ENCODE data around the gene SH3BGR. TPM values are rescaled to one million over a fixed set of nuclear protein-coding genes. Genes with fewer than 3 reads are reported as not detected.

The SH3BGR gene
- total RNA-seq, 2 experiments from 2014 or later = 3.2 to 4.0 TPM

DNA sequence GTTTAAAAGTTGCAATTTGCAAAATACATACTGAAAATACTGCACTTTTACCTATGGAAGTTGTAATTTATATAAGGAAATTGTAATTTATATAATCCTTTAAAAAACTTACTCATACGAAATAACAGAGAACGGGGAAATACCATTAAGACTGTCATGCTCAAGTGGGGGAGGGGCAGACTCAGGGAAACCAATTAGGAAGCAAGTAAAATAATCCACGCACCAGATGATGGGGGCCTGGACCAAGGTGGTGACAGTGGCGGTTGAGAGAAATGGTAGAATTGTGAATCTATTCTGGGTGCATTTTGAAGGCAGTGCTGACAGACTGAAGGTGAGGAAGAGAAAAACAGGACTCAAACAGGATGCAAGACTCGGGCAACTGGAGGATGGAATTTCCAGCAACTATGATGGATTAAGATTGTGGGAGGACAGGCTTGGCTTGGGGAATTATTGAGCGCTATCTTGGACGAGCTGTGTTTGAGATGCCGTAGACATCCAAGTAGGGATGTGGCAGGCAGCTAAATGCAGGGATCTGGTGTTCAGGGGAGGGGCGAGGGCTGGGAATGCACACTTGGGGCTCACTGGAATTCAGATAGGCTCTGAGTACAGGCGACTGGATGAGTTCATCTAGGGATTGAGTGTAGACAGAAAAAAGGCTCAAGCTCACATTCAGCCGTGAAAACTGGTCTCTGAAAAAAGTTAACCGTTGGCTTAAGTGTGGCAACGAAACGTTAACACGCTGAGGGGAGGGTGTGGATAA, 7.2 kb upstream of the SH3BGR start:
- intact Hi-C loops (cut with micrococcal nuclease) = loop anchor here (1.0 to 10.0 kb wide), 6 partner anchors 57 to 710 kb away; partner anchors contain the start of genes HMGN1 and PSMG1
- Mint-ChIP-seq H3K9me3 (no peaks in the 10 kb centered on the region), H3K4me1 (ENCODE audit: low read depth) (peaks cover 23% of the 10 kb centered on the region), H3K27me3 (ENCODE audit: low read depth) (peaks cover 9% of the 10 kb centered on the region), H3K27ac (peak overlapping the region; percentile 79), H3K36me3 (ENCODE audit: low read depth) (no peaks in the 10 kb centered on the region), H3K4me3 (peak overlapping the region; percentile 95)
- CTCF ChIA-PET = interaction anchor here (0.8 to 1.1 kb wide), 2 partner anchors 17 to 64 kb away, joined by 3 to 4 read pairs; a partner anchor contains a TSS
- peak; percentile 11 for DNase-seq

DNA sequence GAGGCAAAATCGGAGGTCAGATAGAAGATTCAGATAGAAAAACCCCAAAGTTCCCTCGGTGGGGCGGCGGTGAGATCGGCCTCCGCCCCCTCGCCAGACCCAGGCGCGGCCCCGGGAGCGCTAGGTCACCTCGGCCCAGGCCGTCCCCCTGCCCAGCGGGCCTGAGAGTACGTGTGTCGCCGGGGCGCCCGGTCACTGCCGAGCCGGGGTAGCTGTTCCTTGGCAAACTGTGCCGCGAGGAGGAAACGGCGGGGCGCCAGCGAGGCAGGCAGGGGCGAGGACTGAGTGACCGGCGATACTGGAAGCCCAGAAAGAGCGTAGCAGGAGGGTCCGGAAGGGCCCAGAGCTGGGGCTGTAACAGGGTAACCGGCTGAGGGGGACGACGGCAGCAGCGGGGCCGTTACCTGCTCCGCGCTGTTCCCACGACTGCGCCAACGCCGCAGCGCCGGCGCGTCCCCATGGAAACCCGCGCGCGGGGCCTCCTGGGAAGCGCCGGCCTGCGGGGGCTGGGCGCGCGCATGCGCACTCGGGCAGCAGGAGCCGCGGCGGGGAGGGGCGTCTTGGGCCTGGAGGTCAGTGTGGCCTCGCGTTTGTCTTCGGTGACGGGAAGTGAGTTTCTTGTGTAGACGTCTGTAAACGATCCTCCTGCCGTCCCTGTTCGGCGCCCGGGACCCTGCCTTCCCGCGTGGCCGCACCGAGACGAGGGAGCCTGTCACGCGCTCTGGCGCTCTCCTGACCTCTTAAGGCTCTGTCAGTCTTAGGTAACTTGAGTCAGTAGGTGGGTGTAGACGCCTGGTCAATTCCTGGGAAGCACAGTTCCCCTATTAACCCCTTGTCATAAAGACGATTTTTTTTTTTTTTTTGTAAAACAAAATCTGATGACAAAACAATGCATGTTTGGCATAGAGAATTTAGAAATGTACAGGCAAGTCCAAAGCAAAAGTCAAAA, 6.2 kb upstream of the SH3BGR start, which contains the start of gene LCA5L:
TSS of gene LCA5L (minus strand) at position 458 of the 949 bp plus-strand sequence. CDS start 17,285 bp downstream, outside the sequence.
- Mint-ChIP-seq H3K4me3 (peak within 1 kb of the TSS; percentile 95), H3K27ac (peak within 1 kb of the TSS; percentile 94), H3K9me3 (no peaks in the 10 kb centered on the region), H3K36me3 (ENCODE audit: low read depth) (no peaks in the 10 kb centered on the region), H3K4me1 (ENCODE audit: low read depth) (peaks cover 23% of the 10 kb centered on the region), H3K27me3 (ENCODE audit: low read depth) (peaks cover 9% of the 10 kb centered on the region)
- intact Hi-C loops (cut with micrococcal nuclease) = loop anchor here (1.0 to 10.0 kb wide), 6 partner anchors 58 to 711 kb away; partner anchors contain the start of genes HMGN1 and PSMG1
- CTCF ChIA-PET = interaction anchor here (0.7 to 1.1 kb wide), 2 partner anchors 16 to 784 kb away, joined by 3 to 4 read pairs; no protein-coding TSS in a partner anchor
- DNase-seq = peak; percentile 86

DNA sequence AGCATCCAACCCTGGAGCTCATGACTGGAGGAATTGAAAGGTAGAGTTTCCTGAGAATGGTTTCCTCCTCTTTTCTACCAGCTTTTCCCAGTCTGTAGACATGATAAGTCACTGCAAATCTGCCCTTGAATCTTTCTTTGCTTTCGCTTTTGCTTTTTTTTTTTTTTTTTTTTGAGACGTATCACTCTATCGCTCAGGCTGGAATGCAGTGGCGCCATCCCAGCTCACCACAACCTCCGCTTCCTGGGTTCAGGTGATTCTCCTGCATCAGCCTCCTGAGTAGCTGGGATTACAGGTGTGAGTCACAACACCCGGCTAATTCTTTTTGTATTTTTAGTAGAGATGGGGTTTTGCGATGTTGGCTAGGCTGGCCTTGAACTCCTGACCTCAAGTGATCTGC, 4.5 kb upstream of the SH3BGR start:
- Mint-ChIP-seq H3K36me3 (ENCODE audit: low read depth) (no peaks in the 10 kb centered on the region), H3K27me3 (ENCODE audit: low read depth) (peaks cover 7% of the 10 kb centered on the region), H3K9me3 (no peaks in the 10 kb centered on the region), H3K4me3 (peak overlapping the region; percentile 17), H3K27ac (no peak overlapping the region), H3K4me1 (ENCODE audit: low read depth) (peaks cover 21% of the 10 kb centered on the region)
- CTCF ChIA-PET = interaction anchor here (0.7 to 1.3 kb wide), 2 partner anchors 15 to 473 kb away, joined by 3 read pairs; no protein-coding TSS in a partner anchor
- intact Hi-C loops (cut with micrococcal nuclease) = loop anchor here (10.0 kb wide), 2 partner anchors 682 to 712 kb away; no protein-coding TSS in a partner anchor
- no peak for DNase-seq

DNA sequence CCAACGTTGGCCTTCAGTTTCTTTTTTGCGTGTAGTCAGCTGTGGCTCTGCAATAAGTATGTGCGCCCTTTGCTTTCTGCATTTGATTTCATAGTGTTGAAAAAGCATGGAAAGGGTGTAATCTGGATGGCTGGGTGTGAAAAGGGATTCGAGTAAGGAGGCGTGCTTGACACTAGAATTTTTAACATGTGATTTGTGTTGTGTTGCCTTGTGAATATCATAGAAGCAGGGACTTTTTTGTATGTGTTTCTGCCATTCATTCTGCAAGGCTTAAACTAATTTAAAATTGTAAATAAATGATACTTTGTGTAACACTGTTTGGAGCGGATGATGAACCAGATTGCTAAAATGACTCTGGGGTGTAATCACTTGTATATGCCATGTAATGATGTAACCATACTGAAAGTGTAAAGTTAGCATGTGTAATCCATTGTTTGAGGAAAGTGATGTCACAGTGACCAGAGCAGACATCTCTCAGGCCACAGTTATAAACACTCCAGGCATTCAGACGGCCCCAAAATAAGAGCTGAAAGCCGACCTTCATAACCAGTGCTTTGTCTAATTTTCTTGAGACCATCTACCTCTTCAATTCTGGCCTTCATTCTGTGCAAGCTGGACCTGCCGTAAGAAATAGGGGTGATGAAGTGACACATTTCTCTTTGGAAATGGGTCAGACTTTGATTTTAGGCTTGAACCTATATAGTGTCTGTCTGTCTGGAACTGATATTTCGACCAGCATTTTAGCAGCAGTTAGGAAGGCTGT, 618 bp downstream of the SH3BGR start:
- intact Hi-C loops (cut with micrococcal nuclease) = no loop called here
- CTCF ChIA-PET = interaction anchor here (1.5 kb wide), 1 partner anchor 16 kb away, joined by 3 read pairs; no protein-coding TSS in a partner anchor

DNA sequence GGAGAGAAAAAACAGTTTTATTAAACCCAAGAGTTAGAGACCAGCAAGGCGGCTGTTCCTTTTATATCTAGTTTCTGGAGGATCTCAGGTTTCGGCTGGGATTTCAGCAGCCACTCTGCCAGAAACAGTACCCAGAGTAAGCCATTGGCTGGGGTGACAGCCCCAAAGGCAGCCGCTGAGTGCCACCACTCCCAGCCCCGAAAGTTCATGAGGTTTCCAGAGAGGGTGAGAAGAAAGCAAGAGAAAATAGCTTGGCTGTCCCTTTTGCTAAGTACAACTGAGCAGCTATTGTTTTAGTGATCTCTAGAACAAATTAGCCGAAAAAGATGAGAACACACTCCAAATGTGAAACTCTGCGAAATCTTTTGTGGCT, 1.2 kb downstream of the SH3BGR start:
- Mint-ChIP-seq H3K27ac (no peak overlapping the region), H3K4me1 (ENCODE audit: low read depth) (no peaks in the 10 kb centered on the region), H3K4me3 (no peak overlapping the region), H3K9me3 (no peaks in the 10 kb centered on the region), H3K36me3 (ENCODE audit: low read depth) (no peaks in the 10 kb centered on the region), H3K27me3 (ENCODE audit: low read depth) (no peaks in the 10 kb centered on the region)
- CTCF ChIA-PET = interaction anchor here (1.3 to 1.5 kb wide), 2 partner anchors 12 to 17 kb away, joined by 3 to 7 read pairs; no protein-coding TSS in a partner anchor
- intact Hi-C loops (cut with micrococcal nuclease) = no loop called here
- no peak for DNase-seq

More for the DNA sequence above, 618 bp downstream of the SH3BGR start:
- no peaks in the 10 kb centered on the region for H3K27me3 Mint-ChIP-seq (ENCODE audit: low read depth)
- DNase-seq = no peak
- no peak overlapping the region for H3K4me3 Mint-ChIP-seq
- H3K27ac Mint-ChIP-seq = no peak overlapping the region
- H3K36me3 Mint-ChIP-seq (ENCODE audit: low read depth) = no peaks in the 10 kb centered on the region
- no peaks in the 10 kb centered on the region for H3K4me1 Mint-ChIP-seq (ENCODE audit: low read depth)
- no peaks in the 10 kb centered on the region for H3K9me3 Mint-ChIP-seq

DNA sequence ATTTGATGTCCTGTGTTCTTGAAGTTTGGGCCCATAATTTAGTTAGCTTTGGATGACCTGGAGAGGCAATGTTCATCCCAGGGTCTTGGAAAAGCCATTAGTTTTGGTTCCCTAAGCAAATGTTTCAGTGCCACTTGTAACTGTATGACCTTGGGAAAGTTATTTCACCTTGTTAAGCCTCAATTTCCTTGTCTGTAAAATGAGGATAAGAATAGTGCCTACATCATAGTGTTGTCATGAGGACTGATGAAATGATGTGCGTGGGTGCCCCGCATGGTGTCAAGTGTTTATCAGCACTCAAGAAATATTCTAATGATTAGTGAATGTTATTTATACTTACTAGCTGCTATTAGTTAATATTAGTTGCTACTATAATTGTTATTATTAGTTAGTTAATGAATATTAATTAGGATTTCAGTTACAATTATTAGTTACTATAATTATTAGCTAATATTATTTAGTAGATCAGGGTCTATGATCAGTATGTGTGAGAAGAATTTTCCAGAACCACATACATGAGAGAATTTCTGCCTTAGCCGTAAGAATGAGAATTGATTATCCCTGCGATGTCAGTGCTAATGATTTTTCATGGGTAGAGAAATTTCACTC, 1.9 kb downstream of the SH3BGR start:
- no peaks in the 10 kb centered on the region for H3K36me3 Mint-ChIP-seq (ENCODE audit: low read depth)
- intact Hi-C loops (cut with micrococcal nuclease) = no loop called here
- no peaks in the 10 kb centered on the region for H3K27me3 Mint-ChIP-seq (ENCODE audit: low read depth)
- CTCF ChIA-PET = interaction anchor here (1.3 to 1.5 kb wide), 2 partner anchors 13 to 17 kb away, joined by 3 to 7 read pairs; no protein-coding TSS in a partner anchor
- H3K27ac Mint-ChIP-seq = no peak overlapping the region
- H3K9me3 Mint-ChIP-seq = no peaks in the 10 kb centered on the region
- no peaks in the 10 kb centered on the region for H3K4me1 Mint-ChIP-seq (ENCODE audit: low read depth)
- H3K4me3 Mint-ChIP-seq = no peak overlapping the region
- DNase-seq = no peak

DNA sequence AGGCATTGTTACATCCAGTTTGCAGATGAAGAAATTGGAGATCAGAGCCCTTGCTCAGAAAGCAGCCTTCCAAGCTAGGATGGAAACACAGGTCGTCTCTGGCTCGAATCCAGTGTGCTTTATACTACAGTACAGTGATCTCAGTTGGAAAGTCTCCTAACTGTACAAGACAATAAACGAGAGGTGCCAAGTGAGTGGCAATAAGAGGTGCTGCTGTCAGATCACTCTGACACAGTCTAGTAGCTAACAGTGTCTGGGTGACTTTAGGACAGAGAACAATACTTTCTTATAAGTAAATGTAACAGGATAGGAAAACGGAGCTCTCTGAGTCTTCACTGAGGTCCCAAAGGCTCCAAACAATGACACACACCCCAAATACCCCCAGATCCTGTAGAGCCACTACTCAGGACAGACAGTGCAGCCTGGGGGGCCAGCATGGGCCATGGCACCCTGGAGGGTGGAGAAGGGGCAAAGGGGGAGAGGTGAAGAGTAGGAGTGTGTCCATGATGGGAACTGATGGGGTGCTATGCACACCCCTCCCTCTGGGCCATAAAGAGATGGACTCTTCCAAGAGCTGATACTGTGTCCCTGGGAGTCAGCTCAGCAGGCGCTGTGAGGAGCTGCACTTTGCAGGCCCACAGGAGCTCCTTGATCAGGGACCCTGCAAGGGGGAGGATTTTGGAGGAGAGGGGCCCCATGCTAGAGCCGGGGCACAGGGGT, 3.3 kb downstream of the SH3BGR start:
- CTCF ChIA-PET = no interaction called here
- Mint-ChIP-seq H3K27me3 (ENCODE audit: low read depth) (no peaks in the 10 kb centered on the region), H3K27ac (no peak overlapping the region), H3K9me3 (no peaks in the 10 kb centered on the region), H3K36me3 (ENCODE audit: low read depth) (no peaks in the 10 kb centered on the region), H3K4me1 (ENCODE audit: low read depth) (no peaks in the 10 kb centered on the region), H3K4me3 (no peak overlapping the region)
- intact Hi-C loops (cut with micrococcal nuclease) = no loop called here
- DNase-seq = no peak

DNA sequence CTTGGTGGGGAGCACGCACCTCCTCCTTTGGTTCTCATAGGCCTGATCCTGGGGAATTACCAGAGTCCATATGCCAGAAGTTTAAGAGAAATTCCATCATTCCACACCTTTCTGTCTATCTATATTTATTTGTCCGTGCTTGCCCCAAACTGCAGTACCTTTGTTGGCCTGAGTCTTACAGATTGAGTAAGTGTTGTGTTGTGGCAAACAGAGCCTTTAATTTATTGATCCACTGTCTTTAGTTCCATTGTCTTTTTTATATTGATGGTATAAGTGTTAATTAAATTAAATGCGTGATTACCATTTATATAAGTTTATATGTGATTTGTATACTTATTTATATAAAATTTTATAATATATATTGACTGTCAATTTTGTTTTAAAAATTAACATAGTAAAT, 4.9 kb downstream of the SH3BGR start:
- H3K9me3 Mint-ChIP-seq = no peaks in the 10 kb centered on the region
- no peaks in the 10 kb centered on the region for H3K27me3 Mint-ChIP-seq (ENCODE audit: low read depth)
- CTCF ChIA-PET = no interaction called here

DNA sequence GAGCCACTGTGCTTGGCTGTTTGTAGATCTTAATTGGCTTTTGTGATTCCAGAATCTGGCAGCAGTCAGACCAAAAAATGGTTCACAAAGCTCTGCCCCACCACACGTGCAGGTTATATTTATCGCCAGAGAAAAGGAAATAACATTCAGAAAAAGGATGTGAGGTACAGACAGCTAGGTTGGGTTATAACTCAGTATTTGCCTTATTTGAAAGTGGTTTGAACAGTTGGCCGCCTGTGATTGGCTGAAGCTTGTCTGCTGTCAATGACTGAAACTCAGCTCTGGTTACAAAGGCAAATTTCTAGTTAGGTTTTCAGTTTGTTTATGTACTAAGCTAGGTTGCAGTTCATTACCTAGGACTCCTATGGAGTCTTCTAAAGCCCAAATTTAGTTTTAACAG, 9.6 kb downstream of the SH3BGR start:
- H3K27me3 Mint-ChIP-seq (ENCODE audit: low read depth) = no peaks in the 10 kb centered on the region
- H3K4me1 Mint-ChIP-seq (ENCODE audit: low read depth) = peaks cover 2% of the 10 kb centered on the region
- DNase-seq = peak; percentile 10
- CTCF ChIA-PET = interaction anchor here (0.8 to 1.2 kb wide), 3 partner anchors 17 to 56 kb away, joined by 3 to 4 read pairs (median 4); no protein-coding TSS in a partner anchor
- intact Hi-C loops (cut with micrococcal nuclease) = no loop called here
- no peak overlapping the region for H3K4me3 Mint-ChIP-seq
- H3K36me3 Mint-ChIP-seq (ENCODE audit: low read depth) = peaks cover 2% of the 10 kb centered on the region
- H3K9me3 Mint-ChIP-seq = peaks cover 2% of the 10 kb centered on the region
- H3K27ac Mint-ChIP-seq = no peak overlapping the region

More for the DNA sequence above, 4.9 kb downstream of the SH3BGR start:
- Mint-ChIP-seq H3K4me1 (ENCODE audit: low read depth) (peaks cover 2% of the 10 kb centered on the region), H3K36me3 (ENCODE audit: low read depth) (no peaks in the 10 kb centered on the region), H3K27ac (no peak overlapping the region), H3K4me3 (no peak overlapping the region)
- DNase-seq = no peak
- intact Hi-C loops (cut with micrococcal nuclease) = no loop called here

DNA sequence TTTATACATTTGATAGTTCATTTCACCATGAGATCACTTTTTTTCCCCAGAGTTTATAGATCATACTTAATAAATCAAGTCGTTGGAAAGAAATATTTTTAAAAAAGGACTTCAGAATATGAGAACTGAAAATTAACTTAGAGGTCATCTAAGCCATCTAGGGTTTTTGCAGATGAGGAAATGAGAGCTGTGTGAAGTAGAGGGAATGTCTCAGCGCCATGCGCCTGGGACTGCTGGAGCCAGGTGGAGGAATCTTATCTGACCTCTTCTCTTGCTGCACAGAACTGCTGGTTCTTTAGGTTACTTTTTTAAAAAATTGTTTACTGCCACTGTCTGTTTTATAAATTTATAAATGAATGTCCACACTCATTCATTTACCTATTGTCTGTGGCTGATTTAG, 11.5 kb downstream of the SH3BGR start:
- peaks cover 2% of the 10 kb centered on the region for H3K9me3 Mint-ChIP-seq
- no peak overlapping the region for H3K27ac Mint-ChIP-seq
- intact Hi-C loops (cut with micrococcal nuclease) = no loop called here
- CTCF ChIA-PET = interaction anchor here (0.6 to 1.2 kb wide), 2 partner anchors 22 to 64 kb away, joined by 3 read pairs; no protein-coding TSS in a partner anchor
- no peaks in the 10 kb centered on the region for H3K27me3 Mint-ChIP-seq (ENCODE audit: low read depth)
- H3K36me3 Mint-ChIP-seq (ENCODE audit: low read depth) = peaks cover 3% of the 10 kb centered on the region
- peaks cover 2% of the 10 kb centered on the region for H3K4me1 Mint-ChIP-seq (ENCODE audit: low read depth)
- no peak overlapping the region for H3K4me3 Mint-ChIP-seq
- no peak for DNase-seq

DNA sequence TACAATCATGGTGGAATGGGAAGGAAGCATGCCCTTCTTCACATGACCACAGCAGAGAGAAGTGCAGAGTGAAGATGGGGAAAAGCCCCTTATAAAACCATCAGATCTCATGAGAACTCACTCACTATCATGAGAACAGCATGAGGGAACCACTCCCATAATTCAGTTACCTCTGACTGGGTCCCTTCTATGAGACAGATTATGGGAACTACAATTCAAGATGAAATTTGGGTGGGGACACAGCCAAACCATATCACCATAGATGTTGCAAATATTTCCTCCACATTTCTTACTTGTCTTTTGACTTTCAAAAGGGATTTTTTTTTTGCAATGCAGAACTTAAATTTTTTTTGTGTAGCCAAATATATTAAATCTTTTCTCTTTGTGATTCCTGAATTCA, 14.8 kb downstream of the SH3BGR start:
- intact Hi-C loops (cut with micrococcal nuclease) = no loop called here
- Mint-ChIP-seq H3K36me3 (ENCODE audit: low read depth) (peaks cover 3% of the 10 kb centered on the region), H3K4me1 (ENCODE audit: low read depth) (no peaks in the 10 kb centered on the region), H3K27ac (no peak overlapping the region), H3K9me3 (peaks cover 2% of the 10 kb centered on the region), H3K27me3 (ENCODE audit: low read depth) (no peaks in the 10 kb centered on the region), H3K4me3 (no peak overlapping the region)
- CTCF ChIA-PET = no interaction called here
- no peak for DNase-seq
